Measurements from ENCODE around the gene USP5.

The USP5 gene

DNA sequence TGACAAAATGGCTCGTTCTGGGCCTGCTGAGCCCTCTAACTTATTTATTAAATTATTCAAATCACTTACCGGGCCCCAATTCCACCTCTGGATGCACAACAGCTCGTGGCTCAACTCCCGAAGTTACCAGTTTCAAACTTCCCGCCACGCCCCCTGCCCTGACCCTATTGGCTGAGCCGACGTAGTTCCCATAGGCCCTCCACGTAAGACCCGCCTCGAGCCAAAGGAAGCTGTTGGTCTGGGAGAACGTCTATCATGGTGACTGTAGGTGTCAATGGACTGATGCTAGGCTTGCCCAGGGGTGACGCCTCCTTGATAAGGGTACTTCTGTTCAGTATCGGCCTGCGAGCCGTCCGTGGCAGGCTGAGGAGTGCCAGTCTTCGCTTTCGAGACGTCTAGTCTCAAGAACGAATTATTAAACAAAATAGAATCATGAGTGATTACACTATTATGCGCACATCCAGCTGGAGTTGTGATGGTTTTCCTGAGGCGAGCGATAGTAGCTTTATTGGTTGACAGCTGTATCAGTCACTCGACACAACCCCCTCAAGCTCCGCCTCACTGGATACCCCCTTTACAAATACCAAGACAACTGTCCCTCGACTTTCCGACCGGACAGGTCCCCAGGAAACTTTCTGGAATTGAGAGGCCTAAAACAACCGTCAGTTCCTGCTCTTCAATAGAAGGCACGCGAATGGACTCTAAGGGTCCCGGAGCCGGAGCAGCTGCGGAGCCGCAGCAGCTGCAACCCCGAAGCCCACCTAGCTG, 613 bp upstream of the USP5 start, which contains the start of gene CDCA3:
Gene CDCA3 (minus strand): TSS at position 134 of the 768 bp plus-strand sequence. CDS start 334 bp downstream, outside the sequence.
- DNase-seq (ENCODE audit: low read depth): peak; percentile 98
- TF ChIP-seq, protein P1, sequence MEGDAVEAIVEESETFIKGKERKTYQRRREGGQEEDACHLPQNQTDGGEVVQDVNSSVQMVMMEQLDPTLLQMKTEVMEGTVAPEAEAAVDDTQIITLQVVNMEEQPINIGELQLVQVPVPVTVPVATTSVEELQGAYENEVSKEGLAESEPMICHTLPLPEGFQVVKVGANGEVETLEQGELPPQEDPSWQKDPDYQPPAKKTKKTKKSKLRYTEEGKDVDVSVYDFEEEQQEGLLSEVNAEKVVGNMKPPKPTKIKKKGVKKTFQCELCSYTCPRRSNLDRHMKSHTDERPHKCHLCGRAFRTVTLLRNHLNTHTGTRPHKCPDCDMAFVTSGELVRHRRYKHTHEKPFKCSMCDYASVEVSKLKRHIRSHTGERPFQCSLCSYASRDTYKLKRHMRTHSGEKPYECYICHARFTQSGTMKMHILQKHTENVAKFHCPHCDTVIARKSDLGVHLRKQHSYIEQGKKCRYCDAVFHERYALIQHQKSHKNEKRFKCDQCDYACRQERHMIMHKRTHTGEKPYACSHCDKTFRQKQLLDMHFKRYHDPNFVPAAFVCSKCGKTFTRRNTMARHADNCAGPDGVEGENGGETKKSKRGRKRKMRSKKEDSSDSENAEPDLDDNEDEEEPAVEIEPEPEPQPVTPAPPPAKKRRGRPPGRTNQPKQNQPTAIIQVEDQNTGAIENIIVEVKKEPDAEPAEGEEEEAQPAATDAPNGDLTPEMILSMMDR (conservative IDR thresholded peaks at IDR 0.05; ENCODE audit: low read length): no peak
- peak within 1 kb of the TSS; percentile 97 for H3K4me3 ChIP-seq (ENCODE audit: low read length)

- peak; percentile 82 for DNase-seq (ENCODE audit: low read depth)
- H3K4me3 ChIP-seq (ENCODE audit: low read length): peak overlapping the region; percentile 97
- TF ChIP-seq, protein P1 (conservative IDR thresholded peaks at IDR 0.05; ENCODE audit: low read length): no peak
Measured at GRCh38 chr12:6852651-6853354, 853 bp downstream of the USP5 start.

DNA sequence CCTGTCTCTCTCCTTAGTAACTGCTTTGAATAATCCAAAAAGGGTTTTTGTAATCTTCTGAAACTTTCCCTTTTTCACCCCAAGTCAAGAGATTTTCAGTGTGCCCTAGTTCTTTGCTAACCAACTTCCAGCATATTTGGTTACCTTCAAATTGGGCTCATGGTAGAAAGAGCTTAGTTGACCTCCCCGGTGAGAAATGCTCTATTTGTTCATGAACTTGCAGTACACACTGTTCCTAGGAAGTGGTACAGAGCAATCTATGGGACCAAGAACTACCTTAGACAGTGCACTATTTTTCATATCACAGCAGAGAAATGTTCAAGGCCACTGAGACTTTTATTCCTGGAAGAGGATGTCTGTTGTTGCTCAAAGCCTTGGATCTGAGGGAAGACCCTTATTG, 1.7 kb downstream of the USP5 start:
- DNase-seq (ENCODE audit: low read depth): no peak
- TF ChIP-seq, protein P1 (conservative IDR thresholded peaks at IDR 0.05; ENCODE audit: low read length): no peak
- H3K4me3 ChIP-seq (ENCODE audit: low read length): peak overlapping the region; percentile 97

DNA sequence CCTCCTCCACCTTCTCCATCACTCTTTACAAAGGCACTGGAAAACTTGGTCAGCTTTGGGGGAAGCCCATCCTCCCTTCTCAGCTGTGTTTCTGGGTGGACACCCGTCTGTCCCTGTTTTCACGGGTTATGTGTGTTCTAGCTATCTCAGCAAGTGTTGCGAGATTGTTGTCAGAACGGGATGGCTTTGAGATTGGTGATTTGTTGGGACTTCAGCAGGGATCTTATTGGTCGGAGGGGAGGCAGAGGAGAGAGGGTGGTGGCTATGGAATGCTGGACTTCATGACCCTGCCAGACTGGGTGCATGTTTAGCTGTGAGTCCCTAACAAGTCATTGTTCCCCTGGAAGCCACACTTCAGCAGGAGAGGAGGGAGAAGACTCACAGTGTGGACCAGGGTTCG, 2.1 kb downstream of the USP5 start:
- no peak overlapping the region for H3K4me3 ChIP-seq (ENCODE audit: low read length)
- TF ChIP-seq, protein P1 (conservative IDR thresholded peaks at IDR 0.05; ENCODE audit: low read length): no peak
- DNase-seq (ENCODE audit: low read depth): no peak

DNA sequence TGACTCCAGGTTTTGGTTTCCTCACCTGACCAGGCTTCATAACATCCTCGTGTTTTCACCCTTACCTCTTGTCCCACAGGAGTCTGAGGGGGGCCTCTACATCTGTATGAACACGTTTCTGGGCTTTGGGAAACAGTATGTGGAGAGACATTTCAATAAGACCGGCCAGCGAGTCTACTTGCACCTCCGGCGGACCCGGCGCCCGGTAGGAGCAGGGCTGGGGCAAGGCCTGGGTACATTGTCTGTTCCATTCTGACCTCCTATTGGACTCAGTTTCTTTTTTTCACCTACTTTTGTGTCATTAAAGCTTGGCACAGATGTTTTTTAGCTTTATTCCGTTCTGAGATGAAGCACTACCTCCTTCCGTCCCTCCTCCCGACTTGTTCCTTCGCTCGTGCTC, 3.4 kb downstream of the USP5 start:
- no peak for DNase-seq (ENCODE audit: low read depth)
- TF ChIP-seq, protein P1 (conservative IDR thresholded peaks at IDR 0.05; ENCODE audit: low read length): no peak
- H3K4me3 ChIP-seq (ENCODE audit: low read length): no peak overlapping the region

- TF ChIP-seq, protein P1 (conservative IDR thresholded peaks at IDR 0.05; ENCODE audit: low read length): no peak
- no peak for DNase-seq (ENCODE audit: low read depth)
- H3K4me3 ChIP-seq (ENCODE audit: low read length): no peak overlapping the region
Measured at GRCh38 chr12:6858799-6859198, 6.8 kb downstream of the USP5 start.

DNA sequence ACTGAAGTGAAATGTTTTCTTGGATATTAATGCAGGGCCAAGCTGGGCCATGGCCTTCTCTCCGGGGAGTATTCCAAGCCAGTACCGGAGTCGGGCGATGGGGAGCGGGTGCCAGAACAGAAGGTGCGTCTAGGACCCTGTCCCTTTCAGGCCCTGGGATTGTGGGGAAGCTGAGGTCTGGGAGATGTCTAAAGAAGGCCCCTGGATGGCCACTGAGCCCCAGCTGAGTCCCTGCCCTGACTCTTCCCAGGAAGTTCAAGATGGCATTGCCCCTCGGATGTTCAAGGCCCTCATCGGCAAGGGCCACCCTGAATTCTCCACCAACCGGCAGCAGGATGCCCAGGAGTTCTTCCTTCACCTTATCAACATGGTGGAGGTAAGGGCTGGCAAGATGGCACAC, 8.2 kb downstream of the USP5 start:
- TF ChIP-seq, protein P1 (conservative IDR thresholded peaks at IDR 0.05; ENCODE audit: low read length): no peak
- H3K4me3 ChIP-seq (ENCODE audit: low read length): no peak overlapping the region
- no peak for DNase-seq (ENCODE audit: low read depth)
